Measurements from ENCODE around the gene TBPL2. TPM values are rescaled to one million over a fixed set of nuclear protein-coding genes. Genes with fewer than 3 reads are reported as not detected.

Gene TBPL2
- total RNA-seq, 1 donor from 2014 or later: not detected

GRCh38 chr14:55366271-55366670 is 74.1 kb downstream of the TBPL2 start:
- DNase-seq (ENCODE audit: low read depth): peak; percentile 72

Other genes starting within 250 kb of the TBPL2 start
- gene DLGAP5, start 249.0 kb downstream of the TBPL2 start, total RNA-seq: 0.27 and 0.94 TPM in 2 replicates
- 20.9 and 30.3 TPM in 2 replicates for gene FBXO34, start 169.2 kb downstream of the TBPL2 start, total RNA-seq
- 14.9 and 15.3 TPM in 2 replicates for gene ATG14, start 28.8 kb downstream of the TBPL2 start, total RNA-seq
- gene KTN1, start 139.6 kb upstream of the TBPL2 start, total RNA-seq: 203 and 227 TPM in 2 replicates

Measured in myocyte (in vitro differentiated cells).